ENCODE results near the gene VPS41. TPM values are rescaled to one million over a fixed set of nuclear protein-coding genes. Genes with fewer than 3 reads are reported as not detected.
"Not testable (repeated sequence)": the region's sequence is repeated elsewhere in the genome, so short reads cannot be mapped to it uniquely, and the experiment has no call there.

Gene VPS41
- 10 to 100 TPM; 10.6 to 14.6 (median 11.8) TPM for polyA plus RNA-seq

DNA sequence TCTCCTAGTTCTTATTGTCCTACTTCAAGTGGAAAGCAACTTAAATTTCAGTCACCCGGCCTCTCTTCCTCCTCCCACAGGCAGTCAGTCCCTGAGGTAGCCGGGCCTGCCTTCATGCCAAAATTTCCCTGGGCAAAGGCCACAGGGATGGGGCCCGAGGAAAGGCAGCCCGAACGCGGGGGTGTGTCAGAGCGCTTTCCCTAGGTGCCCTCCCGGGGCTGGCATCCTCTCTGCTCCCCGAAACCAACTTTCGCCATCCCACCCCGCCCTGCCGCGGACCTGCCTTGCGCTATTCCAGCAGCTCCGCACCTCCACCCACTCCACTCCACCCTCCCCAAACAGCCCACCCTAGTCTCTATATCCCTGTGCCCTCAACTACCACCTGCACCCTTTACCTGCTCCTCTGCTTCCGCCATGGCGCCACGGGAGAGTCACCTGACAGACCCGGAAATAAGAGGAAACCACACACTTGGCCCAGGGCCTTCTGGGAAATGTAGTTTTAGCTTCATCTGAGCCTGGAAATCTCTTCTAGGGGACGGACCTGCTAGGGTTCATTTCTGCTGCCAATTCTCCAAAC is at the start of gene VPS41:
Gene VPS41, minus strand, starts transcription at position 433 of the 577 bp plus-strand sequence. Its CDS starts 17 bp downstream, at position 416.
- H3K27ac ChIP-seq (ENCODE audit: low read depth, low read length) = no peak within 1 kb of the TSS
- WGBS, 3 donors = 0 to 1% (median 0%) methylated on average over 20 of the region's 20 CpGs

GRCh38 chr7:38955892-38956291 is 46.9 kb upstream of the VPS41 start:
- H3K27ac ChIP-seq (ENCODE audit: low read depth, low read length) = no peak overlapping the region
- WGBS, 3 donors = 75 to 86% (median 85%) methylated on average over 5 of the region's 5 CpGs

DNA sequence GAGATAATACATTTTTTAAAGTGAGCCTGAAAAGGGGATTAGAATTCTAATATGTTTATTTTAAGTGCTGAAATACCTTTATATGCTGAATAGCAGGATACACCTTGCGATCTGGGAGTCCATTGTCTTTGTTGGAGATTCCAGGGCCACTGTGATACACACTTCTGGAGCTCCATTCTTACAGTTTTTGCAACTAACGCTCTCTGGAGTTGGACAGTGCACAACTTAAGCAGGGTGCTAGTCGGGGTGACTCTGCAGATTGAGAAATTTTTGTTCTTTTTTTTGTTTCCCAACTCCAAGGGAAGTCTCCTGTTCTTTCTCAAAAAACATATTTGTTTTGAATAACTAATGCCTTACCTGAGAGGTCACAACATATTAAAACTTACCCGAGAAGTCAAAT is 45.0 kb upstream of the VPS41 start:
- no peak overlapping the region for H3K27ac ChIP-seq (ENCODE audit: low read depth, low read length)
- WGBS, 3 donors = 62 to 64% (median 64%) methylated on average over 4 of the region's 4 CpGs

- no peak overlapping the region for H3K27ac ChIP-seq (ENCODE audit: low read depth, low read length)
- WGBS, 3 donors = 88 to 100% (median 97%) methylated on average over 1 of the region's 1 CpG
Measured at GRCh38 chr7:38953227-38953626, 44.2 kb upstream of the VPS41 start.

- H3K27ac ChIP-seq (ENCODE audit: low read depth, low read length) = no peak overlapping the region
- WGBS, 3 donors = 82 to 85% (median 83%) methylated on average over 6 of the region's 6 CpGs
Measured at GRCh38 chr7:38951213-38951612, 42.2 kb upstream of the VPS41 start.

- no peak overlapping the region for H3K27ac ChIP-seq (ENCODE audit: low read depth, low read length)
- WGBS, 3 donors = 60 to 88% (median 62%) methylated on average over 1 of the region's 1 CpG
Measured at GRCh38 chr7:38950309-38950708, 41.3 kb upstream of the VPS41 start.

GRCh38 chr7:38947541-38947940 is 38.5 kb upstream of the VPS41 start:
- WGBS, 3 donors = 85 to 96% (median 94%) methylated on average over 4 of the region's 4 CpGs
- not testable (repeated sequence) for H3K27ac ChIP-seq (ENCODE audit: low read depth, low read length)

GRCh38 chr7:38942431-38943051 is 33.5 kb upstream of the VPS41 start:
- WGBS, 3 donors = 67 to 78% (median 75%) methylated on average over 4 of the region's 4 CpGs
- no peak overlapping the region for H3K27ac ChIP-seq (ENCODE audit: low read depth, low read length)

DNA sequence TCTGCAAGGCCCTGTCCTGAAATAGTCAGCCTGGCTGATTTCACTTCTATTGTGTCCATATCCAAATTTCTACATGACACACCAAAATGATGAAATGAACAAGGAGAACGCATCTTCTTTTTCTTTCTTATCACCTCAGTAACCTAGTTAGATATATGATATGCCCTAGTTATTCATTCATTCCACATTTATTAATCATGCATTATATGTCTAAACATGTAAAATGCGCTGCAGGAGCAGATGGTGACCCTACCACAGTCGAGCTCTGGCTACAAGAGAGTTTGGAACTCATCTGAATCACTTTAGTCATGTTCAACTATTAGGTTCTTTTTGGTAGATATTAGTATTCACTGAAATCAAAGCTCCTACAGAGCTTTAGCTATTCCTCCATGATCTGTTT is 31.8 kb upstream of the VPS41 start:
- 87 to 94% (median 88%) methylated on average over 3 of the region's 3 CpGs for WGBS, 3 donors
- H3K27ac ChIP-seq (ENCODE audit: low read depth, low read length) = no peak overlapping the region

- 61 to 74% (median 66%) methylated on average over 4 of the region's 4 CpGs for WGBS, 3 donors
- no peak overlapping the region for H3K27ac ChIP-seq (ENCODE audit: low read depth, low read length)
Measured at GRCh38 chr7:38938589-38938988, 29.6 kb upstream of the VPS41 start.

DNA sequence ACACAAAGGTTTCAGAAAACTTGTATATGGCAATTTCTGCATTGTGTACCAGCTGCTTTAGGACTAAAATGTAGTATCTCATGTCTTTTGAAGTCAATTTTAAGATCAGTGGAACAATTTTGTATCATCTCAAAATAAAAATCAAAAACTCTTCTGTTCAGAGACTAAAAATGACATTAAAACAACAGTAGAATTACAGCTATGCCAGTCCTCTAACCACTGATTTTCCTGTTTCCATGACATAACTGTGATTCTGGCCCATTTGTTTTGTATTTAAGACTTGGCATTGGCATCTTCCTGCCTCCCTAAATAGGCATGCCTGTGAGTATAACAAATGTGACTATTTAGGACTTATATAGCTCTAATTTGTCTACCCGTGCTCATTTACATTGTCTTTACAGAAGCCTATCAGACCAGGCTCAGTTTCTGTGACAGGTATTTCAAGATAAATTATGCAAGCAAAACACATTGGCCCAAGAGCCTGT is 29.1 kb upstream of the VPS41 start:
- no peak overlapping the region for H3K27ac ChIP-seq (ENCODE audit: low read depth, low read length)
- 21 to 59% (median 53%) methylated on average over 1 of the region's 1 CpG for WGBS, 3 donors

- no peak overlapping the region for H3K27ac ChIP-seq (ENCODE audit: low read depth, low read length)
- WGBS, 3 donors = 60 to 81% (median 75%) methylated on average over 1 of the region's 1 CpG
Measured at GRCh38 chr7:38936641-38937040, 27.6 kb upstream of the VPS41 start.

GRCh38 chr7:38934536-38934935 is 25.5 kb upstream of the VPS41 start:
- WGBS, 3 donors = 96% methylated on average over 10 of the region's 10 CpGs
- no peak overlapping the region for H3K27ac ChIP-seq (ENCODE audit: low read depth, low read length)

- WGBS, 3 donors = 83 to 86% (median 86%) methylated on average over 3 of the region's 3 CpGs
- H3K27ac ChIP-seq (ENCODE audit: low read depth, low read length) = no peak overlapping the region
Measured at GRCh38 chr7:38934051-38934450, 25.1 kb upstream of the VPS41 start.

DNA sequence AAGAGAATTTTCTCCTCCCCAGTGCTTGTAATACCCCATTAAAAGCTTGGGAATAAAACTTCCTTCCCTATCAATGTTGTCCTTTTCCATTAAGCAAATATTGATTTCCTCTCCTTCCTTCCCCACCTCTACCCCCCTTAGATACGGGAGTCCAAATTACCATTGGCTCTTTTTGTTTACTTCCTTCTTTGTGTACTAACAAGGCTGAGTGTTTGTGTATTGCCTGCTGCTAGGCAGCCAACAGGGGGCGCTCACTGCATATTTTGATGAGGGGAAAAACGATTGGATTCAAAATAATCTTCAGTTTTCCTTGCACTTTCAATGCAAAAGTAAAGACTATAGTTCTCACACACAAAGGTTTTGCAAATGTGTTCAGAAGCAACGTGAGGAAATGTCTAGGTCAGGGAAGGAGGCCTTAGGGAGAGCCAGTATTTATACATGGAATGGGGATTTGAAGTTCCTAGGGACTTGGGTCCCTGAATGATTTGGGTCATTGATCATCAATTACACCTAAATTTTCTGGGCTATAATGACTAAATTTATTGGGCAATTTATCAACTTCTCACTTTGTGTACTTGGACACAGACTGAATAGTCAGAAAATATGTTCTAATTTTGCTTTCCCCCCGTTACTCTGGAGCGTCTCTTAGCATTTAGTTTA is 23.6 kb upstream of the VPS41 start:
- H3K27ac ChIP-seq (ENCODE audit: low read depth, low read length) = no peak overlapping the region
- WGBS, 3 donors = 32 to 33% (median 33%) methylated on average over 6 of the region's 6 CpGs

DNA sequence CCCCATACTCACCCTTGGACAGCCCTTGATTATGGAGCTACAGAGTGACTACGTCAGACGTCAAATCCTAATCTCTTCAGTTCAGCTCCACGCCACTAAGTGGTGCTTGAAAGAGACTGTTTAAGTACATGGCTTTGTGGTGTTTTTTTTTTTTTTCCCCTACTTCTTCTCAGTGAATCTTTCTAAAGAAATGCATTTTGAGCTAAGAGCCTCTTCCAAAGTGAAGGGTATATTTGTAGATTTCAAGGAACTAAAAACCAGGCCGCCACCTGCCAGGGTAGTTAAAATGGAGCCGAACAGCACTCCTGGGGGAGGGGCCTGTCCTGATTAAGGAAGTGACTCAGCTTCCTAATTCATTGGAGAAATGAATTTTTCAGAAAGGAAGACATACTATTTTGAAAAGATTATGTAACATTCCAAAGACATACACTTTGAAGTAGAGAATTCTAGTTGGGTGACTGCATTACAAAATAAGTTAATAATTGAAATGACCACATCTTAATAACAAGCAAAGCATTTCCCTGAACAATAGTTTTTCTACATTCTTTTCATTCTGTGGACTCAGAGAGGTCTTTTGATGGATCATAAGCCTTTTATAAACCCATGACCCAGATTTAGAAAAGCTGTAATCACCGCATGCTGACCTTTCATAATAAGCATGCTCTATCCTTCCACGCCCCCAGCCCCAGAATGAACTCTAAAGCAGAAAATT is 20.6 kb upstream of the VPS41 start:
- WGBS, 3 donors = 74 to 79% (median 77%) methylated on average over 7 of the region's 7 CpGs
- H3K27ac ChIP-seq (ENCODE audit: low read depth, low read length) = no peak overlapping the region

DNA sequence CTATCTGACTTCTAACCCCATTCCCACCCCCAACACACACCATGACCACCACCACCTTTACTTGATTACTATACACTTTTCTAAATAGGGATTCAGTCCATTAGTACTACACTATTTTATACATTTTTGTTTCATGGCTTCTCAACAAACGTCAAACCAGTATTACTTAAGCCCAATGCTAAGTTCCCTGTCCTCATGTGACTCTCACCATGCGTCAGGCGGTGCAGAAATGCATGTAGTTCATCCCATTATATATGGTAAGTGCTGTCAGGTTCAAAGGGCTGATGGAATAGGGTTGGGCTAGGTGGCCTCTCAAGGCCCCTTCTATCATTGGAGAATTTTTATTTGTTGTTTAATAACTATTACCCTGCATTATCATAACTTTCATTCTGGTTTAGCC is 19.5 kb upstream of the VPS41 start:
- 85 to 91% (median 90%) methylated on average over 3 of the region's 3 CpGs for WGBS, 3 donors
- no peak overlapping the region for H3K27ac ChIP-seq (ENCODE audit: low read depth, low read length)

DNA sequence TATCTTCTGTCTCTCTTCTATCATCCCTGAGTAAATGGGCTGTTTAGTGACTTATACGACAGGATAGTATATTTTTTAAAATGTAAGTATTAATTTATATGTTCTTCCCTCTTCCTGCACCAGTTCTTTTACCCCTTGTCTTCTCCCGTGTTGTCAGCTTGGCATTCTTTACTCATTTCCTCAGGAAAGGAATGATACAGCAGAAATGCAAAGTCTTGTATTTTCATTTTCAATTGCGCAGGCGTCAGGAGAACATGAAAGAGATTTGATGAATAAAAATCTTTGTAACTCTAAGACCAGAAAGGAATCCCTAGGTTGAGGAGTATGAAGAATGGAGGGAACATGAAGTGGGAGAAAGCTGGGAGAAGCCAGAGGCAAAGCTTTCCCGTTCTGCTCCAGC is 18.8 kb upstream of the VPS41 start:
- 43 to 76% (median 61%) methylated on average over 5 of the region's 5 CpGs for WGBS, 3 donors
- no peak overlapping the region for H3K27ac ChIP-seq (ENCODE audit: low read depth, low read length)

GRCh38 chr7:38920731-38921130 is 11.7 kb upstream of the VPS41 start:
- WGBS, 3 donors = 77 to 83% (median 80%) methylated on average over 3 of the region's 3 CpGs
- H3K27ac ChIP-seq (ENCODE audit: low read depth, low read length) = no peak overlapping the region

All from adipose tissue (tissue), 3 donors.